ENCODE measurements around the gene DAB2IP.

Gene DAB2IP

DNA sequence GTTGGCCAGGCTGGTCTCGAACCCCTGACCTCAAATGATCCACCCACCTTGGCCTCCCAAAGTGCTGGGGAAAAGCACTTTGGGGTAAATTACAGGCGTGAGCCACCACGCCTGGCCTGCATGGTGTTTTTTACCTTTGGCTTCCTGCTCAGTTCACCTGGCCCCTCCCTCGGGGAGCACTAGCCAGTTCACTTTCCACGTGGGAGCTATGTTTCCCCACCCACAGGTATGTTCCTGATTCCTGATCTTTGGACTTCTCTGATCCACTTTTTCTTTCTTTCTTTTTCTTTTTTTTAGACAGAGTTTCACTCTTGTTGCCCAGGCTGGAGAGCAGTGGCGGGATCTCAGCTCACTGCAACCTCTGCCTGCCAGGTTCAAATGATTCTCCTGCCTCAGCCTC is 15.8 kb downstream of the DAB2IP start:
- no peak for DNase-seq

DNA sequence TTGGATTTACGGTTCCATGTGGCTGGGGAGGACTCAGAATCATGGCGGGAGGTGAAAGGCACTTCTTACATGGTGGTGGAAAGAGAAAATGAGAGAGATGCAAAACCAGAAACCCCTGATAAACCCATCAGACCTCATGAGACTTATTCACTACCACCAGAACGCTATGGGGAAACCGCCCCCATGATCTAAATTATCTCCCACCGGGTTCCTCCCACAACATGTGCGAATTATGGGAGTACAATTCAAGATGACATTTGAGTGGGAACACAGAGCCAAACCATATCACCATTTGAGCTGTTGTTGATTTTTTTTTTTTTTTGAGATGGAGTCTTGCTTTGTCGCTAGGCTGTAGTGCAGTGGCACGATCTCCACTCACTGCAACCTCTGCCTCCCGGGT is 16.5 kb downstream of the DAB2IP start:
- no peak for DNase-seq

DNA sequence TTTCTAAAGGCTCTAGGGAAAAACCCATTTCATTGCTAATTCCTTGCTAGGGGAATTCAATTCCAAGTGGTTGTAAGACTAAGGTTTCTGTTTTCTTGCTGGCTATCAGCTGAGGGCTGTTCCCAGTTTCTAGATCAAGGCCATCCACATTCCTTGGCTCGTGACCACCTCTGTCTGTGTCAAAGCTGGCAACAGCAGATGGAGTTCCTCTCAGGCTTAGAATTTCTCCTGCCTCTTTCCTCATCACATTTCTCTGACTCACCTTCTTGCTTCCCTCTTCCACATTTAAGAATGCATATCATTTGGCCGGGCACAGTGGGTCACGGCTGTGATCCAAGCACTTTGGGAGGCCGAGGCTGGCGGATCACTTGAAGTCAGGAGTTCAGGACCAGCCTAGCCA is 19.0 kb downstream of the DAB2IP start:
- no peak for DNase-seq

DNA sequence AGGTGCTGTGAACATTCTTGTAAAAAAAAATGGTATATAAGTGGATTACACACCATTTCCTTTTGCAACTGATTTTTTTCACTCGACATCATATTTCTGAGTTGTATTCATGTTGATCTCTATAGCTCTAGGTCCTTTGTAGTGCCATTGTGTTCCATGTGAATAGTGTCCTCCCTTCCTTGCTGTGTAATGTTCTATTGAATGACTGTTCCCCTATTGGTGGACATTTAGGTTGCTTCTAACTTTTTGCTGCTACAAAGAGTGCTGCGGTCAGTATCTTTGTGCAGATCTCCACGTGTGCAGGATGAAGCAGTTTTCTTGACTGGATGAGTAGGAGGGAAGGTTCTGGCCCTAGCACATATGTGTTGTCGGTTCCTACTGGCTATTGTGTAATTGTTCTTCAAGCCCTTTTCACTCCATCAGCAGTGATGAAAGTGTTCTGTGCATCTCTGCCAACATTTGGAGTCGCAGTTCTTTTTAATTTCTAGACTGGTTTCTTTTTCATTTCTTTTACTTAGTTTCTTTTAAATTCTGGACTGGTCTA is 20.2 kb downstream of the DAB2IP start:
- no peak for DNase-seq

DNA sequence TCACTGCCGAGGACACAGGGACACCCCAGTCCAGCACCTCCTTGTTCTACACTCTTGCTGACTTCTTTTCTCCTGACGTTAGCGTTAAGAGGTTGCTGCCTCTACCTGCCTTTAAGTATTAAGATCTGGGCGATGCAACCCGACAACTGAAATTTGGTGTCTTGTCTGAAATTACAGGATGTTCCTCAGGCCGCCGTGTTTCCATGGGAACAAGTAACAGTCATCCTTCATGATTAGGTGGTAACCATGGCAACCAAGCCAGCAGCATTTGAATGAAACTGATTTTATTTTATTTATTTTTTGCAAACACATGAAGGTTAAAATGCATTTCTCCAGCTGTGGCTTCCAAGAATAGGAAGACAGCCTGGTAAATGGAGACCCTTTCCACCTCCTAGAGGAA is 20.8 kb downstream of the DAB2IP start:
- DNase-seq: no peak

DNA sequence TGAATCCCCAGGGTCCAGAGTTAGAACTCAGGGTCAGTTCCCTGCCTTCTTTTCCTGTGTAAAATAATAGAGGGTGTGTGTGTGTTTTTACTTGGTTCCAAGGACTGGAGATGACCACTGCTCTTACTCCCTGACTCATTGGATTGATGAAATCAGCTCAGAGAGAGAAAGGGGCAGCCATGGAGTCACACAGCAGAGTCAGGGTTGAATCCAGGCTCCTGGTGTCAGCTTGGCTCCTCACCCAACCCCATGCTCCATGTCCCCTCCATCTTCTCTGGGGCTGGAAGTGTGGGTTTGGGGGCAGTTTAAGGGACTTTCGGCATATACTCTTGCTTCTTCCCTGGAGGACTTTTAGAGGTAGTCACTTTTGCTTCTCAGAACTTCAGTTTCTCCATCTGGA is 21.6 kb downstream of the DAB2IP start:
- no peak for DNase-seq

DNA sequence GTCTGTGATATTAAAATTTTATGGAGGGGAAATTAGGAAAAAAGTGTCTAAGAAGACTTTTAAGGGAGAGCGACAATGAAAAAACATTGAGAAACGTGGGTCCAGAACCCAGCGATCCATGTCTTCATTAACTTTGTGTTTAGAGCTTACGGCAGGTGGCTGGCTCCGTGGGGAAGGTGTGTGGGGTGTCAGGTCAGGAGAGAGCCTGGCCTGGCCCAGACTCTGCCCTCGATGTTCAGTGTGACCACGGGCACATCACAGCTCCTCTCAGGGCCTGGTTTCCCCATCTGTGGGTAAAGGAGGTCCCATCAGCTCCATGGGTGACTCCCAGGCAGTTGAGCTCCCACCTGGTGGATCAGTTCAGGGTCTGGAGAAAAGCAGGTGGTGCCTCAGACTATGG is 22.1 kb downstream of the DAB2IP start:
- DNase-seq: no peak

DNA sequence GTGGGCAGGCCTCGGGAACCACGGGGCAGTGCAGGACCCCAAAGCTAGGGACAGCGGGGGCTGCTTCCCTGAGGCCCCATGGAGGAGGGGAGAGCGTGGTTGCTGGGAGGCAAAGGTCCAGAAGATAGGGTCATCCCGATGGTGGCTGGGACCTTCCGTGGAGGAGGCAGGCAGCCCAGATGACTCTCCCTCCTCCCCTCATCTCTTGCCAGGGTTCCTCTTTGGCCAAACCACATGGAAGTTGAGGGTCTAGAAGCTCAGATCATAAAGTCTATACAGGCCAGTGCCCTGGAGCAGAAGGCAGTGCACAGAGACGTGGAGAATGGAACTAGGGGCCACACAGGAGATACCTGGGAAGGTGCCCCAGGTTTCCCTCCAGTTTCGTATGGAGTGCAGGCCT is 22.6 kb downstream of the DAB2IP start:
- DNase-seq: no peak

DNA sequence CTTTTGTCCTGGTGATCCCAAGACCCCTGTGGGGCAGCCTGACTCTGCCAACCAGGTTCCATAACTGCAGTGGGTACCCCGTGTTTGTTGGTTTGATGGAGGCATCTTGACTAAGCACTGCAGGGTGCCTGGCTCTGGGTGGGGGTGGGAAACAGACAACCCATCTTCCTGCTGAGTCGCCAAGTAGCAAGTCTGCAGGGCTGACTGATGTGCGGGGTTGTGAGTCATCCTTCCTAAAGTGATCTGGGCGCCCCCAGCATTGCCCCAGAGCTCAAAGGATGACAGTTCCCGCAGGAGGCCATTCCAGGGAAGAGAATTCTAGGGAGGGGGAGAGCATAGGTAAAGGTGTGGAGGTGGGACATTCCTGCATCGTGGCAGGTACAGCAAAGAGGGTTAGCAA is 23.5 kb downstream of the DAB2IP start:
- DNase-seq: no peak

DNA sequence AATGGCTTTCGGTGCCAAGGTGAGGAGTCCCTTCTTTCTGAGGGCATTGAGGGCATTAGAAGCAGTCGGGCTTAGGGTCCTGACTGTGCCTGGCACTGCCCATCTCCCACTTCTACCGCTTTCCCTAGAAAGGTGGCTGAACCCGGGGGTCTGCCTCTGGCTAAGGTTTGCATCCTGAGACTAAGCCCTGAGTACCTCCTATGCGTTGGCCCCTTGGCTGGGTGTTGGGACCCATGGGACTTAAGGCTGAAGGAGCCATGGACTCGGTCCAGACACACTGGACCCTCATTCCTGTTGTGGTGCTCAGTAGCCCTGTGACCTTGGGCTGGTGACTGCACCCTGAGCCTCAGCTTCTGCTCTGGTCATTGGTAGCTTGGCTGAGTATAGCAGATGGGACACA is 23.9 kb downstream of the DAB2IP start:
- DNase-seq: no peak

DNA sequence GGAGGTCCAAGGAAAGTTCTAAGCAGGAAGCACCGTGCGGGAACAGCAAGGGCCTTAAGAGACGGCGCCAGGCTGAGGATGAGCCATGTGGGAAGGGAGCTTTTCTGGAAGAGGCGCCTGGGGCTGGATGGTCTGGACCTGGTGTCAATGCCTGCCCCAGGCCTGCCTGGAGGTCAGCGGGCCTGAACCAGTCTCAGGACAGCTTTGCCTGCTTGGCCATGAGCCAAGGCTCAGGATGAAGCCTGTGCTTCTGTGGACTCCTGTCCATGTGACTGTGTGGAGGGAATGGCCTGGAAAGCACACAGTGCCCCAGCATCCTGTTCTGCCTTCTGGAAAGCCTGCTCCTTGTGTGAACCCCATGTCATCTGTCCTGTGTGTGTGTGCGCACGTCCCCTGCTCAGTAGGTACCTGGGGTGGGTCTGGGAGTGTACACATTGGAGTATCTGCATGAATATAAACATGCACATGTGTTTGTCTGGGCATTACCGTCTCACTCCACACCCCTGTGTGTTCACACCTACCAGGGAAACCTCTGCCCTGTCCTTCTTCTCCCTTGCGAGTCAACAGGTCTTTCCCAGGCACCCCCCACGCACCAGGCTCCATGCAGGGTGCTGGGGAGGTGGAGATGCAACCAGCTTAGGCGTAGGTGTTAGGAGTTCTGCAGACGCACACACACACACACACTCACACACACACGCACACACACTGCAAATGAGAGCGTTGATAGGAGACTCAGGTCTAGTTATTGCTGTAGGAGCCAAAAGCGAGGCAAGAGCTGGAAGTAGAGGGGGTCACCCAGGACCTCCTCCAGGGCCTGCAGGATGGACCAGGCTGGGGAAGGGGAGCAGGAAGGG is 24.8 kb downstream of the DAB2IP start:
- DNase-seq: no peak

DNA sequence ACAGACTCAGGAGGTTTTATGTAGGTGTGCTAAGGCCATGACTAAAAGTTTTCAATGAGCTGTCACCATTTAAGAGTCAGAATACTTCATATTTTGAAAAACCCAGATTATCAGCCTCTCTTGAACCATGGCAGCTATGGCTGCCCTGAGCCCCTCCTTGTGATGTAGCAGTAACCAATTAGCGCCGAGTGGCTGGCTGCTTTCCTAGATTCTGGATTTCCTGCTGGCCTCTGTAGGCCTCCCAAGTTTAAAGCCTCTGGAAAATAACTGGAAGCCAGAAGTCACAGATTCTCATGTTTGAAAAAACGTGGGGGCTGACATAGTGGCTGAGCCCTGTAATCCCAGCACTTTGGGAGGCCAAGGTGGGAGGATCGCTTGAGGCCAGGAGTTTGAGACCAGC is 25.5 kb downstream of the DAB2IP start:
- DNase-seq: no peak

DNA sequence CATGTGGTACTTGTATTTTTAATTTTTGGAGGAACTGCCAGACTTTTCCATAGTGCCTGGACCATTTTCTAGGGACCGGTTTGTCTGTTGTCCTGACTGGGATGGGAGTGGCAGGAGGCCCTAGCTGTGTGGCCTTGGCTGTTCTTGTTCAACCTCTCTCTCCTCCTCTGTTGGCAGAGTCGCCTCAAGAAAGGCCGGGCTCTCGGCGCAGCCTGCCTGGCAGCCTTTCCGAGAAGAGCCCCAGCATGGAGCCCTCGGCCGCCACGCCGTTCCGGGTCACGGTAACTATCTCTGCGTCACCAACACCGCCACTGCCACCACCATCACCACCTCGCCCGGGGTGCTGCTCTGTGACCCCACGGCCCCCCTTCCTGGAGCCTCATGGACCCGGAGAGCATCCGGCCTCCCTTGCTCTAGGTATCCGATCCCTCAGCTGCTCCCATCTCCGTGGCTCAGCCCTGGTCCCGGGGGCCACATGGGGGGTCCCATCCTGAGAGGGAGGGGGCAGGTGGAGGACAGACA is 27.1 kb downstream of the DAB2IP start:
- no peak for DNase-seq

DNA sequence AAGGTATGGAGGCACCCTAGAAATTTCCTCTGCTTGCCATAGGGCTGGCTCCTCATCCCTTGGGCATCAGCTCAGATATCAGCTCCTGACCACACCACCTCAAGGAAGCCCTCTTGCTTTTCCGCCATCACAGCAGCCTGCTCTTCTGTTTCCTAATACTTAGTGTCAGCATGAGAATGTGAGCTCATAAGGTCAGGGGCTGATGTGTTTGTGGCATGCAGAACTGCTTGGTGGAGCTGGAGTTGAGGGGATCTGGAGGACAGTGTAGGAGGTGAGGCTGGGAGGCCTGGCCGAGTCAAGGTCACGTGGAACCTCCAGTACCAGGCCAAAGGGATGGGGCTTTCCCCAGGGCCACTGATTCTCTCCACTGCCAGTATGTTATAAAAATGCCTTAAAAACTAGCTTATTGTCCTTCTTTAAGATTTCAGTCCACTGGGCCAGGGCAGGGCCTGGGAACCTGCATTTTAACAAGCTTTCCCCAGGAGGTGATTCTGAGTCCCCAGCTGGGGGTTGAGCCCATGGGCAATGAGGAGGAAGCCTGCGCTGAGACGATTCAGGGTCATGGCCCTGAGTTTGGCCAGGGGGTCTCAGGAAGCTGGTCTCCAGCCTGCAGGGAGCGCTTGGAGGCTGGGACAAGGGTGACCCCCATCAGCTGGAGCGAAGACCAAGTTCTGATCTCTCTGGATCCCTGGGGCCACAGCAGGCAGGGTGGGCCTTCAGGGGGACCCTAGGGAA is 28.6 kb downstream of the DAB2IP start:
- no peak for DNase-seq

DNA sequence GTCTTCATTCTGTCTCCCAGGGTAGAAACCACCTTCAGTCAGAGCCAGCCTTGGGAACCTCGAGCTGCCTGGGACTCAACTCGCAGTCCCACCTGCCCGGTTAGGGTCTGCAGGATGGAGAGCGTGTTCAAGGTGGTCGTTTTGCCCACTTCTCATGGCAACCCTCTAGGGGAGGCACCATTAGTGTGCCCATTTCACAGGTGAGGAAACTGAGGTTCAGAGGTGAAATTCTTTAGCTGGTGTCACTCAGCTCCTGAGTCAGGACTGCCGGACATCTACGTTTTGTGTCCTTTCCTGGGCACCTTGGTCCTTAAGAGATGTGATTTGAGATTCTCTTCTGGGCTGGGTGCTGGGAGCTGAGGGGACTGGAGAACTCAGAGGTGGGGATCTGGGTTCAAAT is 30.0 kb downstream of the DAB2IP start:
- no peak for DNase-seq

DNA sequence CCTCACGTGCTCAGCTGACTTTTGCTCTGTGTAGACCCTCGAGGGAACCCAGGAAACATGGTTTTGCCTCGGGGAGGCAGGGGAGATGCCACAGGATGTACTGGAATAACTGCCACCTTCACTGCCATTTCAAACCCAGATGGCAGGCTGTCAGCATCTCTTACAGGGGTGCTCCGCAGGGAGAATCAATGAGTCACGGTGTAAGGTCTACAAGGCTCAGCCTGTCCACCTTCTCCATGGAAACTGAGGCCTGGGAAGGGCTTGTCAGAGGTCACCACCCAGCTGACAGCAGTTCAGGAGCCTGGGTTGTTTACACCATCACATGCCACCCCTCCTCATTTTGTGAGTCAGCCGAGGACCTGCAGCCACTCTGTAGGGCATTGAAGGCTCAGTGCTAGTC is 30.8 kb downstream of the DAB2IP start:
- no peak for DNase-seq

DNA sequence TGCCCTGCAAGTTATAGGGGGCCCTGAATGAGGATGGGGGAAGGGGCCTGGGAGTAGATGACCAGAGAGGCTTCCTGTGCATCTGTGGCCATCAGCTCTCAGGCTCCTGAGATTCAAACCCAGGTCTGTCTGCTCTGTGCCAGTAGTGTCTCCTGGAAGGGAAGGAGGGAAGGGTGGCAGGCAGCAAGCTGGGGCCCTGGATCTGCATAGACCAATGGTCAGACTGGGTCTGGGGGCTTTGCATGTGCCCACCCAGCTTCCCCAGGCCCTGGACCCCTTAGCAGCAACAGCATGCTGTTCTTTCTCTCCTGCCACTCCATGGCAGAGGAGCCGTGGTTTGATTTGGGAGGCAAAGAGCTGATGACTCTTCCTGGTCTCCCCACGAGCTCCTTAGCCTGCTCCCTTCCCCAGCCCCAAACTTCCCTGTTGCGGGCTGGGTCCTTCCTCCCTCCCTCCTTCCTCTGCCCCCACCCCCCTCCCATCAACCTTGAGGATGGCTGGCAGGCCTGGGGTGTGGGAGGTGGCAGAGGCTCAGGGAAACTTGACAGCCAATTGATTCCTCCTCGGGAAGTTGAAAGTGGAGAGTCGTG is 31.6 kb downstream of the DAB2IP start:
- DNase-seq: no peak

DNA sequence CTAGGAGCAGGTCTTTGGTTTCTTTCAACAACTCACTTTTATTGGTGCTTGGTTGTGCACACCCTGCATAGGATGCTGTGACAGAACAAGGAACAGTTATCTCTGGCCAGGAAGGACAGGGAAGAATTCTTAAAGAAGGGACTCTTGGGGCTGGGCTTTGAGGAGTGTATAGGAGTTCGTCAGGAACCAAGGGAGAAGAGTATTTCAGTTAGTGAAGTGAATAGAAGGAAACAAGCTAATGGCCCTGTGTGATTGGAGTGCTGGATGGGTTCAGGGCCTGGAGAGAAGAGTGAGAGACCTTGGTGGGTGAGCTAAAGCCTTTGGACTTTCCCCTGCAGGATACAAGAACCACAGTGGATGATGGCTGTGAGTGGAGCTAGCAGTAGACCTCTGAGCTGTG is 32.2 kb downstream of the DAB2IP start:
- DNase-seq: no peak

DNA sequence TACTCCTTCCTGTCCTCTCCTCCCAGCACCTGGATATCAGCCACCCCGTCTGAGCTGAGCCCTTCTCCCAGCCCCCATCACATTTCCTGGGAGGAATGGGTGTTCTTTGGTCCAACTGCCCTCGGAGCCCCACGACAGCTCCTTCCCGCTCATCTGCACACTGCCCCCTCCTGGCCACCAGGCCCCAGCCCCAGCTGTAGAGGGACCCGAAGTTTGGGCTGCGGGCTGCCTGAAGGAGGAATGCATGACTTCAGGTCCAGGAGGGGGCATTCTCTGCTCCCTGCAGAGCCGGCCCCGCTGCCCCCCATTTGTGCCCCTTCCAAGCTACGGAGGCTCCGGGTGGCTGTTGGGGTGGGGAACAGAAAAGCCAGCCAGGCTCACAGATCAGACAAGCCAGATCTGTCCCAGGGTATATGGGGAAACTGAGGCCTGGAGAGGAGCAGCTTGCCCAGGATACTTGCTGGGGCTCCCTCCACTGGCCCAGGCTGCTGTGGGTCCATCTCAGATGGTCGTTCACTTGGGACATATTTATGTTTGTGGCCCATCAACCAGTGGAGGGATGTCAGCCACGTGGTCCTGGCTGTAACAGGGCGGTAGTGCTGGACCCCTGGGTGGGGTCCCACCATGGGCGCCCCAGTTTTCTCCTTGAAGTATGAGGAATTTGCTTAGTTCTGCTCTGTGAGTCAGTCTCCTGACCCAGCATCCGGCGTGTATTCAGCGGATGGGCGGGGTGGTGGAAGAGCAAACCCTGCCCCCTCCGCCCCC is 33.1 kb downstream of the DAB2IP start:
- no peak for DNase-seq

DNA sequence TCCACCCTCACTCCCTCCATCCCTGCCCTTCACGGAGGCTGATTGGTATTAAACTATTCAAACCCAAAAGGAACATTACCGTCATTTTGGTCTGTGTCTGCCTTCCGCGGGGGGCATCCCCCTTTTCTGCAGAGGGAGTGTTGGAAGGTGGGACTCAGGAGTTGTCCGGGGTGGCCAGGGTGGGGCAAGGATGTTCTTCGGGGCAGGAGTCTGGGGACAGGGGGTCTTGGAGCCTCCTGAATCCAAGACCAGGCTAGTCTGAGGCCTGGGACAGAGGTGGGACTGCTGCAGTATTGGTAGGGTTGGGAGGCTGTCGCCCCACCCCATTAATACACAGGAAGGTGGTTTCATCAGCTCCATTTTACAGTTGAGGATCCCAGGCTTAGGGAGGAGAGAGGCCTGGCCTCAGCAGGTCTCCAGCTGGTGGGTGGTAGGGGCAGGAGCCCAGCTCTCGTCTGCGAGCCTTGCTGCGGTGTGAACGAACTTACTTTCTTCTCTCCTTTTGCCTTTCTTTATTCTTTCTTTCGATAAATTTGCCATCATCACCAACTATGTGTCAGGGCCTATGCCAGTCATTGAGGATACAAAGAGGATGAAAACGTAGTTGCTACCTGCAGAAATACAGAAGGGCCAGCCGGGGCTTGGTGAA is 33.8 kb downstream of the DAB2IP start:
- DNase-seq: no peak

DNA sequence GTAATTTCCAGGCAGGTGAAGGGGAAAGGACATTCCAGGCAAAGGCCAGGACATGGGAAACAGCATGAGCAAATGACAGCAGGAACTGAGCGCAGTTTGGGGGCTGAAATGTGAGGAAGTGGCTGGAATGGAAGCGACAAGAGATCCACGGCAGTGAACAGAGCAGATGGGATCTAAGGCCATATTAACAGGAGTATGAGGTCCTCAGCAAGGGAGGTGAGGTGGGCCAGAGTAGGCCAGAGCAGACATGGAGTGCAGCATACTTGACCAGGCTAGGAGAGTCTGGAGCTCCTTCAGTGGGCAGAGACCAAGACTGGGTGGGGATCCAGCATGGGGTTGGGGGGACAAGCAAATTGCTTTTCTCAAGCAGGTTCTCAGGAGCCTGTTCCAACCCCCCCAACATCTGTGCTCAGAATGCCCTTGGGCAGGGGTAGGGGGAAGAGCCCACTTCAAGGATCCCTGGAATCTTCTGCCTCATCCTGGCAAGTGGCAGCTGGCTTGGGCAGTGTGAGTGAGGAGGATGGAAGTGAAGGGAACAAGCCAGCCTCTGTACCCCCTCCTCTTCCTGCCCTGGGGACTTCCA is 34.5 kb downstream of the DAB2IP start:
- DNase-seq: no peak
